ENCODE results near the gene TTC13. TPM values are rescaled to one million over a fixed set of nuclear protein-coding genes. Genes with fewer than 3 reads are reported as not detected.

TTC13 gene
- total RNA-seq, 2 donors from 2014 or later: 3.9 to 5.5 TPM

DNA sequence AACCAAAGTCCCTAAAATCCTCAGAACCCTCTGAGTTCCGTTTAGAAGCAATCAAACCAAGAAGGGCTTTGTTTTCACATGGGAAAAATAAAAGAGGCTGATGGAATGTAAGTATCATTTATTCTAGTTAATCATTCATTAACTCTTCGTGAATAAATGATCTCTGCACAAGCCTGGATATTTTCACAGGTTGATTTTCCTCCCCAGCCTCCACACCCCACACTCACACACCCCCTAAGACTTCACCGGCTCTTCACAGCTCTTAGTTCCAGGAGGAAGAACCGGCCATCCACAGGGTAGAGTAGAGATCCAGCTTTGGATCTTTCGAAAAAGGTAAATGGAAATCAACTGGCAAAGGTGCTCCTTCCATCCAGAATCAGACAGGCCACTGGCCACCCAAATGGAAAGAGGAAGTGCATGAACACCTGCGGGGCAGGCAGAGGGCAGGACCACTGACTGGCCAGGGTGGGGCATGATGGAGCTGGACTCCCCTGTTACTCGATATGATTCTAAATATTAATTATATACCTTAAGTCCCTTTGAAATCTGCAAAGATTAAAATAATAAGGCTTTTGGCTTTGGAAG is 120.3 kb downstream of the TTC13 start:
- Histone ChIP-seq H3K36me3 (peaks cover 16% of the 10 kb centered on the region), H3K4me1 (peaks cover 0 to 92% of the 10 kb centered on the region in 2 donors), H3K9me3 (no peaks in the 10 kb centered on the region), H3K27me3 (no peaks in the 10 kb centered on the region), H3K27ac (peak overlapping the region; percentile 55 to 95), H3K4me3 (no peak overlapping the region)
- TF ChIP-seq, protein P1, sequence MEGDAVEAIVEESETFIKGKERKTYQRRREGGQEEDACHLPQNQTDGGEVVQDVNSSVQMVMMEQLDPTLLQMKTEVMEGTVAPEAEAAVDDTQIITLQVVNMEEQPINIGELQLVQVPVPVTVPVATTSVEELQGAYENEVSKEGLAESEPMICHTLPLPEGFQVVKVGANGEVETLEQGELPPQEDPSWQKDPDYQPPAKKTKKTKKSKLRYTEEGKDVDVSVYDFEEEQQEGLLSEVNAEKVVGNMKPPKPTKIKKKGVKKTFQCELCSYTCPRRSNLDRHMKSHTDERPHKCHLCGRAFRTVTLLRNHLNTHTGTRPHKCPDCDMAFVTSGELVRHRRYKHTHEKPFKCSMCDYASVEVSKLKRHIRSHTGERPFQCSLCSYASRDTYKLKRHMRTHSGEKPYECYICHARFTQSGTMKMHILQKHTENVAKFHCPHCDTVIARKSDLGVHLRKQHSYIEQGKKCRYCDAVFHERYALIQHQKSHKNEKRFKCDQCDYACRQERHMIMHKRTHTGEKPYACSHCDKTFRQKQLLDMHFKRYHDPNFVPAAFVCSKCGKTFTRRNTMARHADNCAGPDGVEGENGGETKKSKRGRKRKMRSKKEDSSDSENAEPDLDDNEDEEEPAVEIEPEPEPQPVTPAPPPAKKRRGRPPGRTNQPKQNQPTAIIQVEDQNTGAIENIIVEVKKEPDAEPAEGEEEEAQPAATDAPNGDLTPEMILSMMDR (IDR thresholded peaks at IDR 0.05): no peak
- DNase-seq (ENCODE audit: low spot score): no peak

DNA sequence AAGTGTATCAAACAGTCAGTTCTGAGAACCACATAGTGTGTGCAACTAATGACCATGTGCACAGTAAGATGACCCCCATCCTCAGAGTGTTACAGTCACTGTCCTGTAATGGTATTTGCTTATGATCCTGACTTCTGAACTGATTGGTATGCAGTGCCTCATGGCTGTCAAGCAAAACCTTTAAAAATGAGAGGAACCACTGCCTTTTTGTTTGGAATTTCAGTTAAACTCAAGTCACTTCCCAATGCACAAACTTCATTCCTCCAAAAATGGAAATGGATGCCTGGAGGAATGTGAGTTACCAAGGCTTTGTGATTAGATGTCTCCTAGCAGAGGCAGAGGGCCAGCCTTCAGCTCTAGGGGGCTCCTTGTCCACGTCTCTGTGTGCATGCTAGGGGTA is 120.8 kb downstream of the TTC13 start:
- TF ChIP-seq, protein P1 (IDR thresholded peaks at IDR 0.05): no peak
- Histone ChIP-seq H3K4me3 (no peak overlapping the region), H3K36me3 (peaks cover 21% of the 10 kb centered on the region), H3K4me1 (peaks cover 0 to 88% of the 10 kb centered on the region in 2 donors), H3K27ac (peak overlapping the region; percentile 55 to 95), H3K27me3 (no peaks in the 10 kb centered on the region), H3K9me3 (no peaks in the 10 kb centered on the region)
- DNase-seq (ENCODE audit: low spot score): no peak

DNA sequence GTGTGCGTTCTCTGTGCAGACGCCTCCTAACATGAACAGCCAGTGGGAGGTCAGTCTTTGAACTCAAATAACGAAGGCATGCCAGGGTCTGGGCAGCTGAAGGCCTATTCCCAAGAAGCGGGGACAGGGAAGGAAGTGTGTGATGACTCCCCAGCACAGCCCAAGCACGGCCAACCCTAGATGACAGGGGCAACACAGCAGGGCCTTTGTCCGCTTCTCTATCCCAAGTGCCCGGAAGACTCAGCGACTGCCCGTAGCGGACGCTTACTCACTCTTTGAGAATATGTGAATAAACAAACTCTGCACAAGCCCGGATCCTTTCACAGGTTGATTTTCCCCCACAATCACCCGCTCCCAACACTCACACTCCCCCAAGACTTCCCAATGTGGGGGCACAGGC is 121.6 kb downstream of the TTC13 start:
- Histone ChIP-seq H3K9me3 (no peaks in the 10 kb centered on the region), H3K4me1 (peaks cover 0 to 81% of the 10 kb centered on the region in 2 donors)
- no peak for DNase-seq (ENCODE audit: low spot score)

More for the DNA sequence above, 121.6 kb downstream of the TTC13 start:
- no peak overlapping the region for H3K4me3 ChIP-seq
- TF ChIP-seq, protein P1 (IDR thresholded peaks at IDR 0.05): no peak
- no peaks in the 10 kb centered on the region for H3K27me3 ChIP-seq
- peaks cover 28% of the 10 kb centered on the region for H3K36me3 ChIP-seq
- peak overlapping the region; percentile 47 to 95 for H3K27ac ChIP-seq

MicroRNA genes within 50 kb of the gene (microRNA counts, 767-probe panel; counts per million panel counts)
- 0 to 31.0 counts per million in 2 donors for microRNA hsa-miR-1182

Other genes starting within 250 kb of the TTC13 start
- not detected for gene CAPN9, start 231.5 kb downstream of the TTC13 start, total RNA-seq
- 100 to 1,000 TPM in 1 of 2 donors, 10 to 100 TPM in 1; 86.1 to 115 TPM for gene C1orf198, start 110.3 kb downstream of the TTC13 start, total RNA-seq
- gene ARV1, start 233 bp upstream of the TTC13 start, total RNA-seq: 10 to 100 TPM; 19.6 to 36.5 TPM
- 10 to 100 TPM in 1 of 2 donors, 1 to 10 TPM in 1; 6.4 to 11.2 TPM for gene FAM89A, start 61.4 kb upstream of the TTC13 start, total RNA-seq
- under 1 TPM in 1 of 2 donors, not detected in 1; 0.19 TPM for gene TRIM67, start 183.2 kb upstream of the TTC13 start, total RNA-seq